Gastrocnemius medialis (tissue), 4 donors: ENCODE data around the gene KLHL28.

Experiments used
- CTCF ChIP-seq, 5 experiments: fragments of 450-650 bp in 3 of 5; fragments of 200-600 bp in 2 of 5; sonication (generic) in 2 of 5; IDR thresholded peaks in 4 of 5; conservative IDR thresholded peaks in 1 of 5; 1 replicate in 4 of 5; 2 replicates in 1 of 5; pipeline ENCODE4 v1.5.1; 2016 to 2019; ENCODE audit warnings: antibody characterized with exemption in 5 of 5, mild to moderate bottlenecking in 3 of 5, moderate library complexity in 3 of 5
- POLR2A ChIP-seq, 2 donors: fragments of 450-650 bp; IDR thresholded peaks; one replicate each; pipeline ENCODE4 v1.6.1; 2017; ENCODE audit warnings: antibody characterized with exemption in 2 of 2, mild to moderate bottlenecking in 2 of 2, moderate library complexity in 2 of 2

GRCh38 chr14:44981198-44981597, 19.5 kb upstream of the KLHL28 start:
- TF ChIP-seq POLR2A (IDR thresholded peaks at IDR 0.05), result no peak
- no peak for TF ChIP-seq CTCF (IDR thresholded peaks at IDR 0.05 in 4 of 5, conservative IDR thresholded peaks at IDR 0.05 in 1 of 5)
